PC-9 (cell line): ENCODE data around the gene NKAPL.

Experiments used
- CTCF ChIP-seq: fragments of 200-600 bp; sonication (generic); conservative IDR thresholded peaks from 2 replicates; pipeline ENCODE4 v1.6.1; 2017; ENCODE audit warnings: mixed run types, antibody characterized with exemption, mild to moderate bottlenecking, moderate library complexity
- EZH2 ChIP-seq: fragments of 200-600 bp; sonication (generic); IDR thresholded peaks from 2 replicates; pipeline ENCODE4 v1.8.0; 2017; ENCODE audit warnings: antibody characterized with exemption, low read depth

- TF ChIP-seq CTCF (no peak), EZH2 (no peak)
These were observed 10.4 kb downstream of the NKAPL start for GRCh38 chr6:28269492-28269891.
